ENCODE measurements around the gene JMJD6. TPM values are rescaled to one million over a fixed set of nuclear protein-coding genes. Genes with fewer than 3 reads are reported as not detected.

Gene JMJD6
- total RNA-seq, 1 donor from 2014 or later, result 32.7 TPM

DNA sequence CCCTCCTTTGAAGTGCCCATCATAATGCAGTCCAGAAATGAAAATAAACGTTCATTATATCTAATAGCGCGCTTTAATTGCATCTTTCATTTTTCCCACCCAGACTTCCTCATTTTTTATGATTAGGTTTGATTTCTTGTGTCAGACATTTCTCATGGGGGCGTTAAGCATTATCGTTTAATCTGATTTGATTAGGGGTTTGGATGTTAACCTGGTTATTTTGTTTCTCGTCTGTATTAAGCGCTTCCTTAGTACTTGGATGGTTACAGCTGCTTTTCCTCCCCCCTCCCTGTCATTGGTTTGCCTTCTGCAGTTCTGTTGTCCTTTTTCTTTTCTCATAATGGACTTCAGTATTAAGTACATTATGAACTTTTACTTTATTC, 12.1 kb upstream of the JMJD6 start:
- peaks cover 61% of the 10 kb centered on the region for H3K36me3 Mint-ChIP-seq (ENCODE audit: low read depth)
- CTCF ChIA-PET, result interaction anchor here (1.0 kb wide), 1 partner anchor 11 kb away, joined by 4 read pairs; no protein-coding TSS in a partner anchor
- H3K27ac Mint-ChIP-seq, result peak overlapping the region; percentile 96
- TF ChIP-seq CTCF (IDR thresholded peaks at IDR 0.05), result no peak
- no peak for DNase-seq
- H3K4me3 Mint-ChIP-seq, result peak overlapping the region; percentile 97
- POLR2A ChIA-PET, result interaction anchor here (0.6 to 6.2 kb wide), 9 partner anchors 10 to 1220 kb away, joined by 3 to 218 read pairs (median 3); partner anchors contain the start of genes JMJD6, METTL23 and TNRC6C
- H3K4me1 Mint-ChIP-seq, result peaks cover 39% of the 10 kb centered on the region
- H3K27me3 Mint-ChIP-seq, result no peaks in the 10 kb centered on the region
- no peaks in the 10 kb centered on the region for H3K9me3 Mint-ChIP-seq
- no peak for ATAC-seq (ENCODE audit: low read depth)
- intact Hi-C loops (cut with micrococcal nuclease), result loop anchor here (5.0 kb wide), 2 partner anchors 584 to 1331 kb away; partner anchors contain the start of gene GRB2

DNA sequence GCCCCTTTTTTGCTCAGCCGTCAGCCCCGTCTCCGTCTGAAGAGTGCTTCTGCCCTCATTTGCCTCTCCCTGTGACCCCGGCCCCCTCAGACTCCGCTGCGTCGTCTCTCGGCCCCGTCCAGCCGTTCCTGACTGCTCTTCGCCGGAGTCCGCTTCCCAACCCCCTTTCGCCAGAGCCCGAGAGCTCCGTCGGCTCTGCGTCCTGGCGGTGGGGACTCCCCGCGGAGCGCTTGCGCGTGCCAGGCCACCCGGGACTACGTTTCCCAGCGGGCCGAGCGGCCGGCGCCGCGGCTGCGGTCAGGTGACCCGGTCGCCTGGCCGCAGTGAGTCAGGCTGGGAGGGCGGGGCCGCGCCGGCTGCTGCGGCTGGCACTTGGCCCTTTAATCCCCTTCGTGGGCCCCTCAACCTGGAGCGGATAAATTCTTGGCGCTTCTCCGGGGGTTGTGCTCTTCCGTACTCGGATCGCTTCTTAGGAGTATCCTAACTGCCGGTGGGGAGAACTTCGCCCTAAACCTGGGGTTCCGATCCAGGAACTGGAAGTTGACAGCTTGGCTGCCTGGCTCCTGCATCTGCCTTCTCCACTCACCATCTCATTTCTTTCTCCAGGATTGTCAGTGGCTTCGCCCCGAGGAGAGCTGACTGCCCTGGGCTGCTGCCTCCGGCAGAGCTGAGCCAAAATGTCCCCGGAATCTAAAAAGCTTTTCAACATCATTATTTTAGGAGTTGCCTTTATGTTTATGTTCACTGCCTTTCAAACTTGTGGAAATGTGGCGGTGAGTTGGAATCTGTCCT, 11.5 kb upstream of the JMJD6 start, which contains the start of gene MFSD11:
Gene MFSD11 (plus strand): TSS at position 444 of the 792 bp plus-strand sequence. CDS start 234 bp downstream, at position 678.
- Mint-ChIP-seq H3K27me3 (no peaks in the 10 kb centered on the region), H3K4me3 (peak within 1 kb of the TSS; percentile 97), H3K27ac (peak within 1 kb of the TSS; percentile 96), H3K4me1 (peaks cover 44% of the 10 kb centered on the region), H3K9me3 (no peaks in the 10 kb centered on the region), H3K36me3 (ENCODE audit: low read depth) (peaks cover 63% of the 10 kb centered on the region)
- DNase-seq, result peak; percentile 94
- POLR2A ChIA-PET, result interaction anchor here (0.6 to 6.2 kb wide), 17 partner anchors 11 to 1269 kb away, joined by 3 to 218 read pairs (median 4); partner anchors contain the start of genes JMJD6, METTL23 and TNRC6C
- no peak for TF ChIP-seq CTCF (IDR thresholded peaks at IDR 0.05)
- intact Hi-C loops (cut with micrococcal nuclease), result loop anchor here (1.0 to 5.0 kb wide), 8 partner anchors 12 to 1331 kb away; partner anchors contain the start of genes GRB2, JMJD6, METTL23 and SEC14L1
- ATAC-seq (ENCODE audit: low read depth), result peak; percentile 56
- CTCF ChIA-PET, result interaction anchor here (1.0 kb wide), 1 partner anchor 11 kb away, joined by 4 read pairs; no protein-coding TSS in a partner anchor

DNA sequence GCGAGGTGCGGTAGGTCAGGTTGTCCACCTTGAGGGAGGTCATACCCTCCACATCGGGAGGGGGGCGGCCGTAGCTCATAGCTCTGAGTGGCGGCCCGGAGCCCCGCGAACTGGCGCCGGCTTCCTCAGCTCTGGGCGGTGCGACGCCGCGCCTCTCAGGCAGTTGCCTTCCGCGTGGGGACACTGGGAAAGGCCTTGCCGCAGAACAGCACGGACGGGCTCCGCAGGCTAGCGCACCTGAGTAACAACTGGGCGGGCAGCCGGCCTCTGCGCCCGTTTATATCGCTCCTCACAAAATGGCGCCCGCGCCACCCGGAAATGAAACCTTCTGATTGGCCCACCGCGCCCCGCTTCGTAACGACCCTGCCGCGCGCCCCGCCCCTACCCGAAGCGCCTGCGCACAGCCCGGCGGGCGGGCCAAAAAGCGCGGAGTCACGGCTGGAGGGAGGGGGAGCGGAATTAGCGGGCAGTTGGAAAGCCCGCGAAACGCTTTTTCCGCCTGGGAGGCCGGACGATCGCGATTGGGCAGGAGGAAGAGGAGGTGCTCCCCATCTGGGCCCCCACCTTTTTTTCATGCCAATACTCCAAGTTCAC, 10.8 kb upstream of the JMJD6 start, which contains the start of gene SRSF2:
Gene SRSF2 (minus strand): TSS at position 250 of the 594 bp plus-strand sequence. CDS start 171 bp downstream, at position 79.
- POLR2A ChIA-PET, result interaction anchor here (0.6 to 6.2 kb wide), 16 partner anchors 10 to 1270 kb away, joined by 3 to 218 read pairs (median 4); partner anchors contain the start of genes JMJD6, METTL23 and TNRC6C
- ATAC-seq (ENCODE audit: low read depth) (peak; percentile 74), DNase-seq (peak; percentile 99)
- CTCF ChIA-PET, result no interaction called here
- H3K27me3 Mint-ChIP-seq, result no peaks in the 10 kb centered on the region
- H3K4me3 Mint-ChIP-seq, result peak within 1 kb of the TSS; percentile 97
- TF ChIP-seq CTCF (IDR thresholded peaks at IDR 0.05), result no peak
- intact Hi-C loops (cut with micrococcal nuclease), result loop anchor here (1.0 to 5.0 kb wide), 8 partner anchors 11 to 1330 kb away; partner anchors contain the start of genes GRB2, JMJD6, METTL23 and SEC14L1
- peak within 1 kb of the TSS; percentile 96 for H3K27ac Mint-ChIP-seq
- H3K9me3 Mint-ChIP-seq, result no peaks in the 10 kb centered on the region
- H3K36me3 Mint-ChIP-seq (ENCODE audit: low read depth), result peaks cover 66% of the 10 kb centered on the region
- peaks cover 50% of the 10 kb centered on the region for H3K4me1 Mint-ChIP-seq

- no peak for TF ChIP-seq CTCF (IDR thresholded peaks at IDR 0.05)
- ChIA-PET CTCF (no interaction called here), POLR2A (interaction anchor here (0.5 to 6.2 kb wide), 12 partner anchors 9 to 1059 kb away, joined by 3 to 218 read pairs (median 4); partner anchors contain the start of genes JMJD6 and METTL23)
- intact Hi-C loops (cut with micrococcal nuclease), result loop anchor here (1.0 to 5.0 kb wide), 8 partner anchors 10 to 1329 kb away; partner anchors contain the start of genes GRB2, JMJD6, METTL23 and SEC14L1
- Mint-ChIP-seq H3K27ac (peak overlapping the region; percentile 96), H3K4me1 (peaks cover 56% of the 10 kb centered on the region), H3K4me3 (peak overlapping the region; percentile 97), H3K9me3 (no peaks in the 10 kb centered on the region), H3K36me3 (ENCODE audit: low read depth) (peaks cover 68% of the 10 kb centered on the region), H3K27me3 (no peaks in the 10 kb centered on the region)
- DNase-seq (peak; percentile 68), ATAC-seq (ENCODE audit: low read depth) (peak; percentile 15)
These were observed 10.1 kb upstream of the JMJD6 start for GRCh38 chr17:76736349-76737081.
